ENCODE measurements around the gene CATSPER3. TPM values are rescaled to one million over a fixed set of nuclear protein-coding genes. Genes with fewer than 3 reads are reported as not detected.

The CATSPER3 gene
- polyA plus RNA-seq, 3 donors: 0.15 to 0.60 (median 0.52) TPM

GRCh38 chr5:135038205-135038812 is 70.6 kb downstream of the CATSPER3 start:
- 13% methylated on average over 16 of the region's 20 CpGs for WGBS (ENCODE audit: insufficient coverage)
- intact Hi-C loops (cut with micrococcal nuclease): loop anchor here in 1 of 2 donors (10.0 kb wide), 1 partner anchor 156 kb away; no protein-coding TSS in a partner anchor
- Mint-ChIP-seq H3K4me1 (peaks cover 10% of the 10 kb centered on the region), H3K4me3 (peak overlapping the region in 1 of 2 donors; percentile 73), H3K27me3 (ENCODE audit: low read depth in 3 of 3) (peaks cover 84 to 93% (median 89%) of the 10 kb centered on the region in 3 donors), H3K9me3 (peaks cover 0 to 20% (median 2%) of the 10 kb centered on the region in 7 donors), H3K27ac (no peak overlapping the region), H3K36me3 (peaks cover 0 to 3% of the 10 kb centered on the region in 2 donors)
- H3K79me2 ChIP-seq (ENCODE audit: insufficient read depth, low read length): no peaks in the 10 kb centered on the region
- H3K4me1 ChIP-seq (ENCODE audit: control insufficient read depth in 1 of 2, insufficient read depth in 2 of 2, low read length in 2 of 2): peaks cover 2 to 11% of the 10 kb centered on the region in 2 donors
- no peaks in the 10 kb centered on the region for H4K20me1 ChIP-seq (ENCODE audit: insufficient read depth, low read length)
- H2AFZ ChIP-seq (ENCODE audit: insufficient read depth, low read depth, low read length, poor library complexity, severe bottlenecking): no peak overlapping the region
- H3K9me3 ChIP-seq (replicated peaks in 1 of 2; ENCODE audit: control insufficient read depth in 1 of 2, insufficient read depth in 1 of 2, low read length in 2 of 2): peaks cover 4 to 45% of the 10 kb centered on the region in 2 donors
- H3K9ac ChIP-seq (ENCODE audit: insufficient read depth, low read length, poor library complexity, severe bottlenecking): no peak overlapping the region
- no peak overlapping the region for H3K27ac ChIP-seq (ENCODE audit: low read depth in 1 of 2, low read length in 2 of 2)
- H3K27me3 ChIP-seq (ENCODE audit: control insufficient read depth in 2 of 2, insufficient read depth in 2 of 2, low read length in 2 of 2): peaks cover 82 to 89% of the 10 kb centered on the region in 2 donors
- no peak for TF ChIP-seq CTCF (IDR thresholded peaks at IDR 0.05)
- H3K4me2 ChIP-seq (replicated peaks; ENCODE audit: extremely low read depth, low read length, poor library complexity, severe bottlenecking): no peak overlapping the region
- DNase-seq: no peak
- no peaks in the 10 kb centered on the region for H3K36me3 ChIP-seq (replicated peaks in 1 of 2; ENCODE audit: control insufficient read depth in 1 of 2, insufficient read depth in 2 of 2, low read length in 2 of 2)
- H3K4me3 ChIP-seq (replicated peaks in 1 of 3; ENCODE audit: low read depth in 2 of 3, low read length in 3 of 3): no peak overlapping the region

GRCh38 chr5:135038813-135039270 is 71.1 kb downstream of the CATSPER3 start:
- Histone ChIP-seq H2AFZ (ENCODE audit: insufficient read depth, low read depth, low read length, poor library complexity, severe bottlenecking) (no peak overlapping the region), H3K9ac (ENCODE audit: insufficient read depth, low read length, poor library complexity, severe bottlenecking) (no peak overlapping the region), H3K4me1 (ENCODE audit: control insufficient read depth in 1 of 2, insufficient read depth in 2 of 2, low read length in 2 of 2) (peaks cover 0 to 6% of the 10 kb centered on the region in 2 donors), H3K9me3 (replicated peaks in 1 of 2; ENCODE audit: control insufficient read depth in 1 of 2, insufficient read depth in 1 of 2, low read length in 2 of 2) (peaks cover 4 to 47% of the 10 kb centered on the region in 2 donors), H3K4me3 (replicated peaks in 1 of 3; ENCODE audit: low read depth in 2 of 3, low read length in 3 of 3) (no peak overlapping the region), H3K27ac (ENCODE audit: low read depth in 1 of 2, low read length in 2 of 2) (no peak overlapping the region), H4K20me1 (ENCODE audit: insufficient read depth, low read length) (no peaks in the 10 kb centered on the region), H3K4me2 (replicated peaks; ENCODE audit: extremely low read depth, low read length, poor library complexity, severe bottlenecking) (no peak overlapping the region), H3K79me2 (ENCODE audit: insufficient read depth, low read length) (no peaks in the 10 kb centered on the region), H3K27me3 (ENCODE audit: control insufficient read depth in 2 of 2, insufficient read depth in 2 of 2, low read length in 2 of 2) (peaks cover 82 to 92% of the 10 kb centered on the region in 2 donors), H3K36me3 (replicated peaks in 1 of 2; ENCODE audit: control insufficient read depth in 1 of 2, insufficient read depth in 2 of 2, low read length in 2 of 2) (no peaks in the 10 kb centered on the region)
- Mint-ChIP-seq H3K9me3 (peaks cover 0 to 19% (median 2%) of the 10 kb centered on the region in 7 donors), H3K4me1 (peaks cover 8% of the 10 kb centered on the region), H3K27ac (no peak overlapping the region), H3K36me3 (peaks cover 0 to 3% of the 10 kb centered on the region in 2 donors), H3K4me3 (peak overlapping the region in 1 of 2 donors; percentile 73), H3K27me3 (ENCODE audit: low read depth in 3 of 3) (peaks cover 86 to 94% (median 91%) of the 10 kb centered on the region in 3 donors)
- intact Hi-C loops (cut with micrococcal nuclease): loop anchor here in 1 of 2 donors (10.0 kb wide), 1 partner anchor 156 kb away; no protein-coding TSS in a partner anchor
- no peak for TF ChIP-seq CTCF (IDR thresholded peaks at IDR 0.05)
- DNase-seq: no peak
- whole genome bisulfite sequencing (ENCODE audit: insufficient coverage): 4% methylated on average over 40 of the region's 42 CpGs

Measured in CD14-positive monocyte (primary cell).